ENCODE results near the gene TMEM115. TPM values are rescaled to one million over a fixed set of nuclear protein-coding genes. Genes with fewer than 3 reads are reported as not detected.

Gene TMEM115
- total RNA-seq, 1 donor from 2014 or later = 18.9 TPM

- no peak for DNase-seq
These were observed 6.5 kb downstream of the TMEM115 start for GRCh38 chr3:50352781-50353180.

- DNase-seq = no peak
These were observed 8.0 kb downstream of the TMEM115 start for GRCh38 chr3:50351323-50351697.

- DNase-seq = peak; percentile 91
These were observed 8.6 kb downstream of the TMEM115 start, which contains the start of the genes CYB561D2 and NPRL2 for GRCh38 chr3:50350527-50351322. Gene CYB561D2, plus strand, starts transcription at chr3:50350862. Its CDS starts 572 bp downstream, at chr3:50351434. Gene NPRL2, minus strand, starts transcription at chr3:50350775. Its CDS starts 123 bp downstream, at chr3:50350652.

- DNase-seq = no peak
These were observed 9.2 kb downstream of the TMEM115 start for GRCh38 chr3:50350213-50350526.

GRCh38 chr3:50347187-50347813, 12.0 kb downstream of the TMEM115 start:
- DNase-seq = peak; percentile 51

- DNase-seq = no peak
These were observed 13.6 kb downstream of the TMEM115 start, which contains the start of gene ZMYND10 for GRCh38 chr3:50345586-50346234. Gene ZMYND10, minus strand, starts transcription at chr3:50345732. Its CDS starts 153 bp downstream, at chr3:50345579.

- DNase-seq = no peak
These were observed 14.3 kb downstream of the TMEM115 start for GRCh38 chr3:50345008-50345407.

GRCh38 chr3:50342813-50343633, 16.3 kb downstream of the TMEM115 start:
- no peak for DNase-seq

GRCh38 chr3:50341996-50342650, 17.2 kb downstream of the TMEM115 start:
- DNase-seq = no peak

- no peak for DNase-seq
These were observed 17.8 kb downstream of the TMEM115 start for GRCh38 chr3:50341537-50341936.

- DNase-seq = peak; percentile 77
These were observed 18.6 kb downstream of the TMEM115 start, which contains the start of gene RASSF1 for GRCh38 chr3:50340448-50341329. Gene RASSF1, minus strand, starts transcription at chr3:50340836. Its CDS starts 31 bp downstream, at chr3:50340805.

- no peak for DNase-seq
These were observed 19.2 kb downstream of the TMEM115 start for GRCh38 chr3:50340147-50340447.

- no peak for DNase-seq
These were observed 19.7 kb downstream of the TMEM115 start for GRCh38 chr3:50339485-50340146.

GRCh38 chr3:50338965-50339364, 20.4 kb downstream of the TMEM115 start:
- DNase-seq = no peak

- DNase-seq = peak; percentile 97
These were observed 22.0 kb downstream of the TMEM115 start for GRCh38 chr3:50337175-50337861.

- DNase-seq = peak; percentile 56
These were observed 22.7 kb downstream of the TMEM115 start for GRCh38 chr3:50336452-50337174.

- DNase-seq = no peak
These were observed 24.8 kb downstream of the TMEM115 start for GRCh38 chr3:50334339-50335075.

- peak; percentile 24 for DNase-seq
These were observed 25.5 kb downstream of the TMEM115 start for GRCh38 chr3:50333744-50334328.

Measured in skin of body (tissue), 2 donors.